ENCODE results near the gene PNMA1.

GRCh38 chr14:73763396-73763795 lies 49.2 kb upstream of the PNMA1 start:
- TF ChIP-seq GATA2 (IDR thresholded peaks at IDR 0.05; ENCODE audit: low read depth, low read length) (no peak), GATA3 (IDR thresholded peaks at IDR 0.05; ENCODE audit: low read depth, low read length) (no peak)
